GM21529 (cell line): ENCODE measurements around the gene EHHADH.

Experiments
- ATAC-seq: cut with Tn5 transposase; IDR thresholded peaks from one replicate; pipeline ENCODE4 v1.9.1; 2021; ENCODE audit not compliant: unreplicated experiment

The EHHADH gene

DNA sequence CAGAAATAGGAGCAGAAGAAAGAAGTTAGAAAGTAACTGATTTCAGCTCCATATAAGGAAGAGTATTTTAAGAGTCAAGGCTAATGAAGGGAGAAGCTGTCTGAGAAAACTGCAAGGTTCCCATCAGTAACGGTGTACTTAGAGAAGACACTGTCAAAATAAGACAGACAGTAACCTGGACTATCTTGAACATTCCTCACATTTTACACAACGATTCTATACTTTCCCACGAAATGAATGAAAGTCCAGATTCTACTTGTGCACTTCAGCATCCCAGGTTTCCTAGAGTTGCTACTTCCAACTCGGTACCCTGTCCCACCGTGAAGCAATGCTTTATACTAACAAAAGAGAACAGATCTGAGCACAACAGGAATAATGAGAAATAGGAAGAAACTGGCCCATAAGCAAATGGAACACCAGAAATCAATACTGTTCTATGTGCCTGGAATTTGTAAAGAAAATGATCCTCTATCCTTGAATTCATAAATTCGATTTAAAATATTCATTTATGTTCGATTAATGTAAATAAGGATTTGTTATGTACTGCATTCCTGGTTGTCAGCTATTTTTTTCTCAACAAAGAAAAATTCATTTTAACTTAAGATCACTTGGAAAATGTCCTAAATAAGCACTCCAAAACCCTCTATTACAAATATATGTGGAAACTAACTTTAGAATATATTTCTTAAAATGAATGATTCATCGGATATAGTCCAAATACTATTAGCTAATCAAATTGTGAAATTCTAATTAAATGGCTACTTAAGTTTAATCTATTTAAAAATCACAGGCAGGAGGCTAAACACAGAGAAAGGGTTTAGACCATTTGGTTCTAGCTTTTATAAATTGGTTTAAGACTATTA lies 102.5 kb downstream of the EHHADH start:
- no peak for ATAC-seq

DNA sequence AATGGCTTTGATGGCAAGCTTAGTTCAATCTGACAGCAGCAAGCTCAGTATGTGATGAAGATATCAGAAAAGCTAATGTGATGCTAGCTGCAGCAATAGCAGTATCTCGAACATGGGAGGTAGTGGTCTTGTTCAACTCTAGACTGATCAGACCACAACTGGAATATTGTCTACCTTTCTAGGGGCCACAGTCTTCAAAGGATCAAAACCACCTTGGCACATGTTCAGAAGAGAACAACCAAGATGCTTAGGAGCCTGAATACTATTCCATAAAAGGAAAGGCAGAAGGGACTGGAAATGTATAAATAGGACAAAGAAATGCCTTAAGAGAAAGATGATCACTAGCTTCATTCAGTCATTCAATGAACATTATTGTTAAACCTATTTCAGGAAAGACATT lies 103.3 kb downstream of the EHHADH start:
- no peak for ATAC-seq

DNA sequence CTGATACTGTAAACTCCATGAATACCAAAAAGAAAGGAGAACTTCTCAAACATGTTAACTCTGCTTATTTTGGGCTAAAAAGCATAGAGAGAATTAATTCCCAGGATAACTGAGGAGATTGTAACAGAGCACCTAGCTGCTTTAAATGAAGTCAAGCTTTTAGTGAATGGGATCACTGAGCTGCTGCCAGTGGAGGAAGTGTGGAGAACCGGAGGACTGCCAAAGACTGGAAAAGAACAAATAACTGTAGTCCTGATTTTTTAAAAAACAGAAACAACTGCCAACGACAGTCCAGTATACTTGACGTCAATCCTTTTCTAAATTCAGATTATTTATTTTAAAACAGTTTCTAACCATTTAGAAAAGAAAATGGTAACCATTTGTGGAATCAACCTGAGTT lies 104.3 kb downstream of the EHHADH start:
- no peak for ATAC-seq

DNA sequence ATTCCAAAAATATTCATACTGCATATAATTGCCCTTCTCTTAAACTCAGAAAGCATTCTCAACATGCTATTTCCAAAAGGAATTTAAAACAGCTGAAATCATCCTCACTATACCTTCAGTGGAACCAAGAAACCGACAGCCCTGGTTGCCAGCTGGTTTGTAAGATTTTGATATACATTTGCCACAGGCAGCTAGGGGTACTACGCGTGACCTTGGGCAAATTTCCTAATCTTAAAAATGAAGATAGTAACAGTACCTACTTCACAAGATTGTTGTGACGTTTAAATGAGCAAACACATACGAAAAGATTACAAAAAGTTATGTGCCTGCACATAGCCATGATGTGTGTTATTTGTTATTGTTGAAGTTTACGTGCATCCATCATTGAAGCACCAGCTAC lies 108.3 kb downstream of the EHHADH start:
- ATAC-seq = no peak

DNA sequence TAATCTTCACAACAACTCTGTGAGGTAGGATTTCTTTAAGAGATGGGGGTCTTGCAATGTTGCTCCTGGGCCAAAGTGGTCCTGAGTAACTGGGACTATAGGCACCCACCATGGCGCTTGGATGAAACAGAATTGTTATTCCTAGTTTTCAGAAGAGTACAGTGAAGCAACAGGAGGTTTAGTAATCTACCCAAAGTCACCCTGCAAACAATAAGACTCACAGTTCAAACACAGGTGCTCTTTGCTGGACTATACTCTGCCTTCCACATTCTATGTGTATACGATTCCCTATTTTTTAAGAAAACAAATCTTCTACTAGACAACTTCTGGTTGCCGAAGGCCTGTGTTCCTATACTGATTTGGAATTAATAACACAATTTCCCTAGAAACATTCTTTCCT lies 109.1 kb downstream of the EHHADH start:
- ATAC-seq = no peak
